Testis (tissue), 3 donors: Measurements from ENCODE around the gene ZMIZ1. TPM values are rescaled to one million over a fixed set of nuclear protein-coding genes. Genes with fewer than 3 reads are reported as not detected.

Experiments
- DNase-seq: peaks from one replicate; pipeline ENCODE4 v3.0.0-alpha.2; 2019
- H3K27ac ChIP-seq, 2 donors: fragments of 200-600 bp; sonication (generic); one replicate each; pipeline ENCODE4 v1.5.1; 2019
- H3K27me3 ChIP-seq: fragments of 200-600 bp; sonication (generic); one replicate; pipeline ENCODE4 v1.5.1; 2019
- H3K36me3 ChIP-seq: fragments of 200-600 bp; sonication (generic); one replicate; pipeline ENCODE4 v1.5.1; 2017; ENCODE audit warnings: low read depth; ENCODE audit errors: missing control alignments
- H3K4me1 ChIP-seq: fragments of 200-600 bp; sonication (generic); one replicate; pipeline ENCODE4 v1.5.1; 2019
- H3K4me3 ChIP-seq, 2 donors: fragments of 200-600 bp; sonication (generic); one replicate each; pipeline ENCODE4 v1.5.1; 2017 to 2019
- H3K9me3 ChIP-seq: fragments of 200-600 bp; sonication (generic); one replicate; pipeline ENCODE4 v1.5.1; 2017
- CTCF ChIP-seq, 3 experiments: fragments of 450-650 bp in 2 of 3; fragments of 200-600 bp in 1 of 3; sonication (generic) in 1 of 3; IDR thresholded peaks; one replicate each; pipeline ENCODE4 v1.5.1; 2016 to 2019; ENCODE audit warnings: antibody characterized with exemption in 3 of 3, mild to moderate bottlenecking in 2 of 3, moderate library complexity in 1 of 3
- POLR2A ChIP-seq: fragments of 450-650 bp; IDR thresholded peaks from one replicate; pipeline ENCODE4 v1.6.1; 2017; ENCODE audit warnings: antibody characterized with exemption, mild to moderate bottlenecking, moderate library complexity
- WGBS, 2 donors: methylation state at CpG; one replicate each; pipeline ENCODE4 v1.1.5; 2018; 5-methylcytosine and 5-hydroxymethylcytosine counted together
- intact Hi-C: fragments of 100-400 bp; cut with DNase I; formaldehyde crosslinking; loops from one replicate; pipeline ENCODE4 v1.15.1; 2023; ENCODE audit warnings: low total_unique reads
- polyA plus RNA-seq: library from polyadenylated mRNA; stranded (reverse); fragments of 350-450 nt; fragmentation: Illumina TruSeq; extraction: RNeasy Lipid Tissue Mini Kit (QIAGEN cat#74804); gene quantifications from one replicate; pipeline ENCODE4 v1.2.3, GENCODE V29; 2014; ENCODE audit warnings: low read depth, low replicate concordance; ENCODE audit not compliant: insufficient read depth
- total RNA-seq, 2 donors: library from RNA; depleted of rRNA; stranded (reverse); fragments of >200 nt; gene quantifications; one replicate each; pipeline ENCODE4 v1.2.3, GENCODE V29; 2016

ZMIZ1 gene
- total and polyA plus RNA-seq, 3 donors from 2014 or later: 15.2 to 22.0 (median 18.8) TPM

DNA sequence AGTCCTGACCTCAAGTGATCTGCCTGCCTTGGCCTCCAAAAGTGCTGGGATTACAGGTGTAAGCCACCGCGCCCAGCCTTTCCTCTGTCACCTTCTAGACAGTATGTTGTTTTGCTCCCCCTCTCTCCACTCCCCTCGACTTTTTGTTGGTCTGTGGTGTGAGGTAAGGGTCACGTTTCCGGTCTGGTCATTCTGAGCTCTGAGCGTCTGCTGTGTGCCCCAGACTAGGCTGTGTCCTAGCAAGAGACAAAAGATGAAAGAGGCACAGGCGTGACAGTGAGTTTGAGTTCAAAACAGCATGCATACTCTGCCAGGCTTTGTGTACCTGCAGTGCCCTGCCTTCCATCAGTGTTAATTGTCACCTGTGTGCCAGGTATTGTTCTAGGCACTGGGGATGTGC is 191.1 kb downstream of the ZMIZ1 start:
- H3K36me3 ChIP-seq: no peaks in the 10 kb centered on the region
- TF ChIP-seq POLR2A (no peak), CTCF (IDR thresholded peaks at IDR 0.05) (no peak)
- no peaks in the 10 kb centered on the region for H3K9me3 ChIP-seq
- peaks cover 17% of the 10 kb centered on the region for H3K4me1 ChIP-seq
- no peaks in the 10 kb centered on the region for H3K27me3 ChIP-seq
- H3K27ac ChIP-seq: no peak overlapping the region
- intact Hi-C loops: no loop called here
- 81 to 89% methylated on average over 7 of the region's 7 CpGs for WGBS, 2 donors
- DNase-seq: no peak
- no peak overlapping the region for H3K4me3 ChIP-seq

DNA sequence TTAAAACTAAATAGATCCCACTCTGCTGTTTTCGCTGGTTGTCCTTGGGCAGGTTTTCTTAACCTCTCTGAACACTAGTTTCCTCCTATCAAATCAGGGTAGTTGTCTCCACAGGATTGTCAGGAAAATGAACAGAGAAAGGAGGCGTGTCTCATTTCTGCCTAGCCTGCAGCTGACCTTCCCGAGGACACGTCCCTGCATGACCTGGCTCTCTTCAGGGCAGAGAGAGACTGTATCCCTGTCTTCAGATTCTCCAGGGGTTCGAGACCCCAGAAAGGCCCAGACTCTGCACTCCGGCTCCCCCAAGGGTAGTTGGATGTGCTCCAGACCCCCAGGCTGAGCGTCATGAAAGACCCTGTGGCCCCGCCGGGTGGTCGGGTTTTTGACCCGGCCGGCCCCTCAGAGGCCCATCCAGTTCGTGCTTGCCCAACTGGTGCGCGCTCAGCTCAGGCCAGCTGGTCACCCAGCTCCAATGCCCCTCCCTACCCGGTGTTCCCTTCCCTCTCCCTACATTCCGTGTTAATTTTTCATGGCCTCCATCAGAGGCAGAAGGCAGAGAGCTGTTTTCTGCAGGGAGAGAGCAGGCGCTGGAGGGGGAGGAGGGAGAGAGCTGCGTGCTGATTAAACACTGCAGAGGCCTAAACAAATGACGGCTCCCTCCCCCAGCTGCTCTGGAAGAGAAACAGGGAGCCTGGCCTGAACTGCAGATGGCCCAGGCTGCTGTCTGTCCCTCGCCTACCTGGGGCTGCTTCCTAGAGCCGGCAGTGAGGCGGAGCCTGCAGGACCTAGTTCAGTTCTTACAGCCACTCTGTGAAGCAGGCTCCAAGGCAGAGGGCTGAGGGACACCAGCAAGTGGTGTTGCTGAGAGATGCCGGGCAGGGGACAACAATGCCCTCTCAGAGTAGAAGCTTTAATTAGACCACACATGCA is 192.3 kb downstream of the ZMIZ1 start:
- intact Hi-C loops: no loop called here
- peaks cover 17% of the 10 kb centered on the region for H3K4me1 ChIP-seq
- H3K36me3 ChIP-seq: no peaks in the 10 kb centered on the region
- H3K27me3 ChIP-seq: no peaks in the 10 kb centered on the region
- H3K4me3 ChIP-seq: no peak overlapping the region
- 36 to 67% methylated on average over 20 to 24 of the region's 24 CpGs for WGBS, 2 donors
- no peaks in the 10 kb centered on the region for H3K9me3 ChIP-seq
- DNase-seq: peak; percentile 79
- no peak for TF ChIP-seq CTCF (IDR thresholded peaks at IDR 0.05)
- TF ChIP-seq POLR2A: no peak
- H3K27ac ChIP-seq: peak overlapping the region in 1 of 2 donors; percentile 63

- WGBS, 2 donors: 80 to 88% methylated on average over 3 of the region's 3 CpGs
- Histone ChIP-seq H3K36me3 (no peaks in the 10 kb centered on the region), H3K27ac (no peak overlapping the region), H3K4me3 (no peak overlapping the region), H3K4me1 (peaks cover 17% of the 10 kb centered on the region), H3K9me3 (no peaks in the 10 kb centered on the region), H3K27me3 (no peaks in the 10 kb centered on the region)
- TF ChIP-seq POLR2A (no peak), CTCF (IDR thresholded peaks at IDR 0.05) (no peak)
- intact Hi-C loops: no loop called here
- DNase-seq: no peak
These were observed 193.4 kb downstream of the ZMIZ1 start for GRCh38 chr10:79262131-79262530.

DNA sequence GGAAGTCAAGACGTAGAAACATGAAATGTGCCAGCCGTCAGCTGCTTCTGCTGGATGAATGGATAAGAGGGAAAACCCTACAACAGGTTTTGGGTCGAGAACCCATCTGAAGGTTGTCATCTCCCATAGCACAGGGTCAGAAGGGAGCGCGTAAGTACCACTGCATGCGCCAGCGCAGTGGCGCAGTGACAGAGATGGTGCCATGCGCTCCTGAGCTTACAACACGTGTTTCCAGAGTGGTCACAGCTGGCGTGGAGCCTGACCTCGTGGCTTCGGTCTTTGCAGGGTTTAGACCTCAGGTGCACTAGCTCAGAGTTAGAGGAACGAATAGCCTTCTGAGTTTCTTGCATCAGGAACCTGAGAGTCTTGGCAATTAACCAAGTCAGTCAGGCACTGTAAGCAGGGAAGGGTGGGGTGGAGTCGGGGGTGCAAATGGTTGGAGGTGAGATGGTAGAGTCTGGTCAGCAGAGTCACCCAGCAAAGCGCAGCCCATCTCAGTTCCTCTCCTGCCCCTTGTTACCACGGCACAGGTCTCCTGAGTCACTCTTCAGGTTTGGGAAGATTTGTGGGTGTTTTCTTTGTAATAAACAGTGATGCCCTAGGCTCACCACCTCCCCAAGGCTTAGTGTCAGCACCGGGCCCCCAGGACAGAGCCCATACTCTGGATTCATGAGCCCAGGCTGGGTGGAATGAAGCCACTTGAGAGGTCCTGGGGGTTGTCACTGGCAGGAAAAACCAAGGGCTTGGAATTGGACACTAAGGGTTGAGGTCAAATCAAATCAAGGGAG is 194.4 kb downstream of the ZMIZ1 start:
- peaks cover 20% of the 10 kb centered on the region for H3K4me1 ChIP-seq
- H3K9me3 ChIP-seq: no peaks in the 10 kb centered on the region
- no peak overlapping the region for H3K27ac ChIP-seq
- H3K27me3 ChIP-seq: no peaks in the 10 kb centered on the region
- intact Hi-C loops: no loop called here
- H3K36me3 ChIP-seq: no peaks in the 10 kb centered on the region
- no peak overlapping the region for H3K4me3 ChIP-seq
- TF ChIP-seq CTCF (IDR thresholded peaks at IDR 0.05) (no peak), POLR2A (no peak)
- no peak for DNase-seq
- WGBS, 2 donors: 94 to 96% methylated on average over 18 of the region's 18 CpGs
